GM19372 (cell line): ENCODE results near the gene MAFG.
A peak's percentile ranks its signal among the peaks of the same experiment; 100 is the strongest.

Experiments used
- ATAC-seq: cut with Tn5 transposase; IDR thresholded peaks from one replicate; pipeline ENCODE4 v1.9.1; 2021; ENCODE audit warnings: mild to moderate bottlenecking, low read depth, moderate library complexity; ENCODE audit not compliant: unreplicated experiment

MAFG gene

DNA sequence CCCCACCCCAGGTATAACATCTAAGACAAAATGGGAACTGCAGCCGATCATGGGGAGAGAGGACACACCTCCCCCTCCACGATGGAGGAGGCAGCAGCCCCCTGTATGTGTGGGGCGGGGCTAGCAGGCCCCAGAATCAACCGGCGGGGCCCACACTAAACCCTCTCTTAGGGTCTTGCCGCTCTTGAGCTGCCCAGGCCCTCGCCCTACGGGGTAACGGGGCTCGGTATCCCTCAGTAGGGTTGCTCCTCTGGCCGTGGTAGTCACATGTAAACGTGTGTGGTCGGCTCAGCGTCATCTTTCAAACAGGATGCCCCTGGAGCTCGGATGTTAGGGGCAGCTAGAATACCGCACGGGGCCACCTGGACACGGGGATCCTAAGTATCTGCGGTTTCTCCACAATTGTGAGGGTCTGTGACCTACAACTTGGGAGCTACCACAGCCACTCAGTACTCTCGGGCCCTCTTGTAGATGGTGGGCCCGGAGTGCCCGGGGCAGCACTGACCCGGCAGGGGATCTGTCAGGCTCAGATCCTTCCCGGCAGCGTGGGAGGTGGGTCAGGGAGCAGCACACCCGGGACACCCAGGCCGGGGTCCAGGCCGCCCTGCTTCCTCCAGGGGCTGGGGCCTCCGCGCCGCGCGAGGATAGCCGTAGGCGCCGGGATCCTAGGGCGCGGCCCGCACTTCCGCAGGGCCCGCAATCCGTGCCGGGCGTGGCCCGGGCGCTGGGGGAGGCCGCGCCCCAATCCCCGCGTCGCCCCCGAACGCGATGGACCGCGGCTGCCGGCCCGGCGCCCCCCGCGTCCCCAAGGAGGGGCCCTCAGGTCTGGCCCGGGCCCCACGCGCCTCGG is 57.2 kb downstream of the MAFG start:
- ATAC-seq = peak; percentile 9

DNA sequence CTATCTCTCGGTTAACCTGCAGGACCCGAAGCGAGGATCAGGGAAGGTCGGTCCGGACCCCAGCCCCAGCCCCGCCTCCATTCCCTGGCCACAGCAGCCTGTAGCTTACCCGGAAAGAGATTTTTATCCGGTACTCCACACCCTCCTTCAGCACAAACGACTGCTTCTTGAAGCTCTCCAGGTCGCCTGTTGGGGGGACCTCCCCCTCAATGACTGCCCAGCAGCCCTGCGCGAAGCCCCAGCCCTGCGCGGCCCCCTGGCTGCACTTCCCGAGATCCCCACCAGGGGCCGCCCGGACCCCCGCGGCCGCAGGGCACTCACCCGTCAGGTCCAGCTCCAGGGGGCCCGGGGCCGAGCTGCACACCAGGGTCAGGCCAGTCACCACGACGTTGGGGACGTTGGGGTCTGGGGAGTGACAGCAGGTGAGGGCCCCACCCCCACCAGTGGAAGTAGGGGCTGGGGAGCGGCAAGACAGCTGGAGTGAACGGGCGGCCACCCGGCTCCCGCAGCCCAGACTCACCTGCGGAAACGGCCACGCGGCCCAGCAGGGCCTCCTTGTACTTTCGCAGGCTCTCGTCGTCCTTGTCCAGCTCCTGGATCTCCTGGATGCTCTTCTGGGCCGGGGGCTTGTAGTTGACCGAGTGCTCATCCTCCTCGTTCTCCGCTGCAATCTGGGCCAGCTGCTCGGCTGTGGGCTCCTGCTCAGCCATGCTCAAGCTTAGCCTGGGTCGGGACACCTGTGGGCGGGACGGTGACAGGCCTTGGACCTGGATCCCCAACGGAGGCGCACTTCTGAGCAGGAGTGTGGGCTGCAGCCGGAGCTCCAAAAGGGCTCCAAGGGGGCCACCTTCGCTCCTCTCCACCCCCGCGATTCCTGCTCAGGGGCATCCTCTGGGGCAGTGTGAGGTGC is 58.1 kb downstream of the MAFG start:
- no peak for ATAC-seq

DNA sequence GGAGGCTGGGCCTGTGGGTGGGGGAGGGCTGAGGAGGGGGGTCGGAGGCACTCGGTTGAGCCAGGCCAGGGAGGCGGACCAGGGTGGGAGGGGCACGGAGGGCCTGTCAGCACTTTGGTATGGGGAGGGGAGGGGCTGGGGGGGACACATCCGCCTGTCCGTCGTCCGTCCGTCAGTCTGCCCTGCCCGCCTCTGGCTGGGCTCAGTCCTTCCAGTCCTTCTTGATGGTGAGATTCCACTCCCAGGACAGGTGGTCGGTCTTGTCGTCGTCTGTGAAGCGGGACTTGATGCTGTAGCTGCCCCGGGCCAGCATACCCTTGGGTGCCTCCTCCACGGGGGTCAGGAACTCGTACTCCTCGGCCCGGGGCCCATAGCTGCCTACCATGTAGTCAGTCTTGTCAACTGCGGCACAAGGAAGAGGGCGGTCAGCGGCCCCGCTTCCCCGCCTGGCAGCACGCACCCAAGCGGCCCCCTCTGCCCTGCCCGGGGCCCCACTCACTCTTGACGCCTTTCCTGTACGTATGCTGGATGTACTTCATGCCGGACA is 58.8 kb downstream of the MAFG start:
- ATAC-seq = no peak
